ENCODE results near the gene GARNL3. TPM values are rescaled to one million over a fixed set of nuclear protein-coding genes. Genes with fewer than 3 reads are reported as not detected.

GARNL3 gene
- total RNA-seq, 4 donors from 2014 or later, result 9.3 to 20.9 (median 14.7) TPM

DNA sequence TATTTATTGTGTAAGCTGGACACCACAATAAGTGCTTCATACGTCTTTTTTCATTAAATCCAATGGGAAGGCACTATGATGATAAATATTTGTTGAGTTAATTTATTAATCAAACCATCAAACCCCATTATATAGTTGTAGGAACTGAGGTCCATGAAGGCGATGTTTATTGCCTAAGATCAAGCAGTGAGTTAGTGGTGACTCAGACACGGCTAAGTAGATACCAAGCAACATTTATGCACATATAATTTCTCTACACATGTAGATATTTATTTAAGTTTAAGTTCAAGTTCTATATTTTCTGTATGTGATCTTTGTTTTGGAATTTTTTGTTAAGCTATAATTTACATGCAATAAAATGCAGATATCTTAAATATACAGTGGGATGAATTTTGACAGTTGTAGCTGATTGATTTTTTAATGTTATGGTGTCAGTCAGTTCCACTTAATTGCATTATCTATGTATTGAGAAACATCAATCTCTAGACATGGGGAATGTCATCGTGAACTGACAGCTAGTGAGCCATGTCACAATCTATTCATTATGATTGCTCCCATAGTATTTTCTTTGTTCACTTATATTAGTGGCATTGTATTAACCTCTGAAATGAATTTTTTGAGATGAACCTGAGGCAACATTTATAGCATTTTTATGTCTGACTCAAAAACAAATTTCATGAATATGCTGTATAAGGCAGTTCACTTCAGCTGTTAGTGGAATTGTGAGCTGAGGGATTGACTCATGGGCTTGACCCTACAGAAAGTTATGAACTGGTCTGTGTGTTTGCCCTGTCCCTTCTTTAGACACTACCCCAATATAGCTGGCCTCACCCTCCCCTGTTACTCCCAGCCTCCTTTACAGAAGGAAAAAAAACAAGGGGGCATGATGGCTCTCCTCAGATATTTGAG is 11.9 kb upstream of the GARNL3 start:
- TF ChIP-seq, protein P1, sequence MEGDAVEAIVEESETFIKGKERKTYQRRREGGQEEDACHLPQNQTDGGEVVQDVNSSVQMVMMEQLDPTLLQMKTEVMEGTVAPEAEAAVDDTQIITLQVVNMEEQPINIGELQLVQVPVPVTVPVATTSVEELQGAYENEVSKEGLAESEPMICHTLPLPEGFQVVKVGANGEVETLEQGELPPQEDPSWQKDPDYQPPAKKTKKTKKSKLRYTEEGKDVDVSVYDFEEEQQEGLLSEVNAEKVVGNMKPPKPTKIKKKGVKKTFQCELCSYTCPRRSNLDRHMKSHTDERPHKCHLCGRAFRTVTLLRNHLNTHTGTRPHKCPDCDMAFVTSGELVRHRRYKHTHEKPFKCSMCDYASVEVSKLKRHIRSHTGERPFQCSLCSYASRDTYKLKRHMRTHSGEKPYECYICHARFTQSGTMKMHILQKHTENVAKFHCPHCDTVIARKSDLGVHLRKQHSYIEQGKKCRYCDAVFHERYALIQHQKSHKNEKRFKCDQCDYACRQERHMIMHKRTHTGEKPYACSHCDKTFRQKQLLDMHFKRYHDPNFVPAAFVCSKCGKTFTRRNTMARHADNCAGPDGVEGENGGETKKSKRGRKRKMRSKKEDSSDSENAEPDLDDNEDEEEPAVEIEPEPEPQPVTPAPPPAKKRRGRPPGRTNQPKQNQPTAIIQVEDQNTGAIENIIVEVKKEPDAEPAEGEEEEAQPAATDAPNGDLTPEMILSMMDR (IDR thresholded peaks at IDR 0.05; ENCODE audit: low read depth), result no peak

DNA sequence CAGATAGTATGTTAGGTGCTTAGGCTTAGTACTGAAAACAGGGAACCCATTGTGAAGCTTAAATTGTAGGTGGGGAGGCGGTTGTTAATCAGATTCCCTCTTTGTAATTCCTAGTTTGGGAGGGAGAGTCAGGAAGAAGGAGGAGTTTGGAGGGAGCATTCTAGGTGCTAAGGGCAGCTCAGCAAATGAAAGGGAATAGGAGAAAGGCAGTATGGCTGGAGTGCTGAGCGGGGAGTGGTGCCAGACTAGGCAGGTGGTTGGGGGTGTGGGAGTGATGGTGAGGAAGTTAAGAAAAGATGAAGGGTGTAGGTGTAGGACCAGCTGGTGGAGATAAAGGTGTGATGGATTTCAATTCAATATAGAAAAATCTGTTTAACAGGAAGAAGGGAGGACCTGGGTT is 11.1 kb upstream of the GARNL3 start:
- TF ChIP-seq, protein P1 (IDR thresholded peaks at IDR 0.05; ENCODE audit: low read depth), result no peak

DNA sequence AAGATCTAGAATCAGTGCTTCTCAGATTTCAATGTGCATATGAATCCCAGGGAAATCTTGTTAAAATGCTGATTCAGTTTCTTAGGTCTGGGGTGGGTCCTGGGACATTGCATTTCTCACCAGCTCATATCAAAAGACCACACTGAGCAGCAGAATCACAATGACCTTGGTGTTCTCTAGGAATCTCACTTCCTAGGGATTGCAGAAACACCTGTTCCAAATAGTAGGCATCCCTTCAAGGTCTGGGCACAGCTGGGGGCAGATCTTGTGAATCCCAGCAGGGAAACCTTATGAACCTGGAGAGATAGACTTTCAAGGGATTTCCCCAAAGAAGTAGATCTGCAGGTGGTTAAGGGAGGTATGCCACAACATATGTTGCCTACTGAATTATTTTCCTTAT is 8.9 kb upstream of the GARNL3 start:
- TF ChIP-seq, protein P1 (IDR thresholded peaks at IDR 0.05; ENCODE audit: low read depth), result no peak

DNA sequence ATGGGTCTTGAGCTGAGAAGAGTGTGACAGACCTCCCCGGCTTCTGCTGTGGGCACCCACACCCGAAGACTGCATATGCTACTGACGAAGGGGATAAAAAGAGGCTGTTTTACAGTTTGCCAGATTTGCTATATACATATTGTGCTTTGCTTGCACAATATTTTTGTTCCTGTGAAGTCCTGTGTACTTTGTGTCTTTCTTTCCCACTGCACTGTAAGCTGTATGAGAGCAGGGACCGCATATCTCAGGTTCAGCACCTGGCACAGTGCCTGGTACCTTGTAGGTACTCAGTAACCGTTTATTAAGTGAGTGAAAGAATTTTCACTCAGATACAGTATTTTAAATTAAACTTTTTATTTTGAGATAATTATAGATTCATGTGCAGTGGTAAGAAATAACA is 8.2 kb upstream of the GARNL3 start:
- TF ChIP-seq, protein P1 (IDR thresholded peaks at IDR 0.05; ENCODE audit: low read depth), result no peak

DNA sequence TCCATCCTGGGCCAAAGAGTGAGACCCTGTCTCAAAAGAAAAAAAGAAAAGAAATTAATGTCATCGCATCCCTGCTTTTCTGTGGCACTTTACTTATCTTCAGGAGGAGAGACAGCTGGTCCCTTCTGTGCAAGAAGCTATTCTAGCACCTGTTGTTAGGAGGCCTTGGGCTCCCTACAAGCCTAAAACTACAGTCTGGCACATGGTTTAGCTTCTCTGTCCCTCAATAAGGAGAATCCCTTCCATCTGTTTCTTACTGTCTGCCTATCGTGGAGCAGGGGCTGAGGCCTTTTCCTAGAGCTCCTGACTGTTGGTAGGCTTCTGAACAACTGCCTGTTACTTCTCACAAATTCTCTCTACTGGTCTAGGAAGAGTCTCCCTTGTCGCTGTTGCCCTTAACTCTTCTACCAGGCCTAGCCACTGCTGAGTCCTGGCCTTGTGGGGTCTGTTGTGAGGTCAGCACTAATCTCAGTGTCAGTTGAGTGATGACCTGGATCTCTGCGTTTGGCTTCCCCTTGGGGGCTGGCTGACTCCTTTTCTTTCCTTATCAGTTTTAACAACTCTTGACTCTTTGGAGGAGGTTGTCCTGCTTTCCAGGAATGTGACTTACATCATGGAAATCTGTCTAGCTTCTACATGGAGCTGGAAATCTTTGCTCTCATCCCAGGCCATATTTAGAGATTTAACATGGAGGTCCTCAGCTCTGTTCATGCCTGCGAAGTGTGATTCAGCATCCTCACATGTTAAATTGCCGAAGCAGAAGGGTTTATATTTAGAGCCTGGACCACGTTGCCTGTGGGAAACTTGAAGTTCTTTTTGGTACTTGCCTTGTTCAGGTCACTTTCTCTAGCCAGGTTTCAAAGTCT is 5.7 kb upstream of the GARNL3 start:
- TF ChIP-seq, protein P1 (IDR thresholded peaks at IDR 0.05; ENCODE audit: low read depth), result no peak

DNA sequence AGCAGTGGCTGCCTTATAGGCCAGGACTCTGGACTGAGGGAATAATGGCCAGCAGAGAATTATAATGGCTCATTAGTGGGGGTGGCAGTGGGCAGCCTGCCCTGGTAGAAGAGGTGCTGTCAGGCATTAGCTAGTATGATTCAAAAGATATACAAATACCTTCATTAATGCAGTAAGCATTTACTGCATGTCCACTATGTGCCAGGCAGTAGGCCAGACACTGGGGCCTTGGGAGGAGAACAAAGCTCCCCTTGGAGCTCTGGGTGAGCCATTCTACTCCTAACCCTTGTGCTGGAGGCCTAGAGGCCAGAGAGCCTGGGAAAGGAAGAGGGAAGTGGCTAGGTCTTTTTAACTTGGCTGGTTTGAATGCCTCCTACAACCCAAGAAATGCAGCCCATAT is 2.0 kb upstream of the GARNL3 start:
- TF ChIP-seq, protein P1 (IDR thresholded peaks at IDR 0.05; ENCODE audit: low read depth), result no peak

DNA sequence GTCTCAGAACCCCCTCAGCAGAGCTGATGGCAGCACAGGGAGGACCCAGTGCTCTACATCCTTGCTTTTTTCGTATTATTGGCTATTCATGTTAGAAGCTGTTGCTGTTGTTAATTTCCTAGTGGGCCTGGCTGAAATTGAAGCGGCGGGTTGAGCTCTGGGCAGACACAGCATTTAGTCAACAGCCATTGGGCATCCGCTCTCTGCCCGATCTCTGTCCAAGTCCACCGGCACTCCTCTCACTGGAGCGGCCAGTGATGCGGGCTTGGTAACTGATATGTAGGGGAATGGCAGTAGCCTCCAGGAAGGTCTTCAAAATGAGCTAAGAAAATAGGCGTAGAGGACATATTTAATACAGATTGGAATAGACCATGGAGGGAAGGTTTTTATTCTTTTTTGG is 1.3 kb upstream of the GARNL3 start:
- TF ChIP-seq, protein P1 (IDR thresholded peaks at IDR 0.05; ENCODE audit: low read depth), result no peak
